GM18951 (cell line): ENCODE measurements around the gene ICAM2.

Experiments used
- POLR2A ChIP-seq: IDR thresholded peaks from 4 replicates; pipeline ENCODE4 v1.6.1; 2011; ENCODE audit warnings: mild to moderate bottlenecking; ENCODE audit not compliant: insufficient read length, insufficient read depth; ENCODE audit errors: extremely low read depth
- in situ Hi-C: fragments of 300-500 bp; cut with MboI; formaldehyde crosslinking; loops from one replicate; pipeline ENCODE4 v1.12.0; 2022; ENCODE audit warnings: low sequenced_read_pairs, mixed read lengths, inconsistent platforms; ENCODE audit not compliant: unreplicated experiment

The ICAM2 gene

GRCh38 chr17:64004218-64004770 is 16.1 kb downstream of the ICAM2 start:
- no peak for TF ChIP-seq POLR2A
- in situ Hi-C loops = no loop called here

- in situ Hi-C loops = no loop called here
- TF ChIP-seq POLR2A = no peak
Measured at GRCh38 chr17:64003526-64004121, 16.8 kb downstream of the ICAM2 start.

GRCh38 chr17:64002658-64003525 is 17.5 kb downstream of the ICAM2 start:
- no peak for TF ChIP-seq POLR2A
- in situ Hi-C loops = no loop called here

GRCh38 chr17:64001763-64002529 is 18.5 kb downstream of the ICAM2 start:
- in situ Hi-C loops = no loop called here

GRCh38 chr17:64001091-64001579 is 19.3 kb downstream of the ICAM2 start:
- in situ Hi-C loops = no loop called here
- no peak for TF ChIP-seq POLR2A

More at GRCh38 chr17:64001763-64002529, 18.5 kb downstream of the ICAM2 start:
- no peak for TF ChIP-seq POLR2A

GRCh38 chr17:63999680-64000531 is 20.5 kb downstream of the ICAM2 start:
- in situ Hi-C loops = no loop called here
- TF ChIP-seq POLR2A = no peak

GRCh38 chr17:63998721-63999679 is 21.4 kb downstream of the ICAM2 start:
- in situ Hi-C loops = no loop called here
- TF ChIP-seq POLR2A = no peak

- in situ Hi-C loops = no loop called here
Measured at GRCh38 chr17:63998050-63998720, 22.2 kb downstream of the ICAM2 start, which contains the start of gene PRR29. TSS of gene PRR29 (plus strand) at chr17:63998351. CDS start at chr17:63998365, 14 bp downstream.

GRCh38 chr17:63997341-63998048 is 22.9 kb downstream of the ICAM2 start:
- TF ChIP-seq POLR2A = no peak
- in situ Hi-C loops = no loop called here

More at GRCh38 chr17:63998050-63998720, 22.2 kb downstream of the ICAM2 start, which contains the start of gene PRR29:
- no peak for TF ChIP-seq POLR2A
